Measurements from ENCODE around the gene LGI4.
A peak's percentile ranks its signal among the peaks of the same experiment; 100 is the strongest.

GRCh38 chr19:35153701-35154524, 19.1 kb upstream of the LGI4 start:
- TF ChIP-seq POLR2AphosphoS5 (IDR thresholded peaks at IDR 0.05; ENCODE audit: low read depth) (no peak), CTCF (IDR thresholded peaks at IDR 0.05; ENCODE audit: insufficient read depth, low read length) (peak; percentile 21)
